Thoracic aorta (tissue), 2 donors: Measurements from ENCODE around the gene EXOC6B. TPM values are rescaled to one million over a fixed set of nuclear protein-coding genes. Genes with fewer than 3 reads are reported as not detected.

Source experiments
- ATAC-seq: fragments of 150-250 bp; one replicate; pipeline ENCODE4 v1.8.0; 2017; ENCODE audit warnings: low read depth; ENCODE audit not compliant: insufficient number of reproducible peaks, low FRiP score
- DNase-seq: peaks from one replicate; pipeline ENCODE4 v3.0.0-alpha.2; 2020; ENCODE audit warnings: low spot score
- H3K27ac ChIP-seq, 2 donors: fragments of 200-600 bp; sonication (generic); 1 replicate in 1 of 2; 2 replicates in 1 of 2; pipeline ENCODE4 v1.5.1; 2016; ENCODE audit warnings: mild to moderate bottlenecking in 2 of 2, moderate library complexity in 2 of 2
- H3K27me3 ChIP-seq: fragments of 200-600 bp; sonication (generic); replicated peaks from 2 replicates; pipeline ENCODE4 v1.6.0; 2016; ENCODE audit warnings: mild to moderate bottlenecking; ENCODE audit not compliant: insufficient read depth
- H3K36me3 ChIP-seq: fragments of 200-600 bp; sonication (generic); one replicate; pipeline ENCODE4 v1.5.1; 2016
- H3K4me1 ChIP-seq, 2 donors: fragments of 200-600 bp; sonication (generic); 1 replicate in 1 of 2; 2 replicates in 1 of 2; pipeline versions ENCODE4 v1.5.1 to v1.6.0; 2016; ENCODE audit warnings: low read depth in 2 of 2, mild to moderate bottlenecking in 1 of 2; ENCODE audit not compliant: control insufficient read depth in 1 of 2
- H3K4me3 ChIP-seq: fragments of 200-600 bp; sonication (generic); 2 replicates; pipeline ENCODE4 v1.5.1; 2016; ENCODE audit warnings: mild to moderate bottlenecking
- H3K9me3 ChIP-seq: fragments of 200-600 bp; sonication (generic); 2 replicates; pipeline ENCODE4 v1.5.1; 2016
- total RNA-seq, 2 donors: library from RNA; depleted of rRNA; stranded (reverse); fragments of >200 nt; gene quantifications; one replicate each; pipeline versions ENCODE4 v1.1.0 to v1.2.3, GENCODE V29; 2016
- TF ChIP-seq, protein P1 (sequence below): fragments of 200-600 bp; sonication (generic); IDR thresholded peaks from one replicate; pipeline ENCODE4 v1.5.1; 2019; ENCODE audit warnings: antibody characterized with exemption

EXOC6B gene
- total RNA-seq, 2 donors from 2014 or later: 29.6 to 44.5 TPM

DNA sequence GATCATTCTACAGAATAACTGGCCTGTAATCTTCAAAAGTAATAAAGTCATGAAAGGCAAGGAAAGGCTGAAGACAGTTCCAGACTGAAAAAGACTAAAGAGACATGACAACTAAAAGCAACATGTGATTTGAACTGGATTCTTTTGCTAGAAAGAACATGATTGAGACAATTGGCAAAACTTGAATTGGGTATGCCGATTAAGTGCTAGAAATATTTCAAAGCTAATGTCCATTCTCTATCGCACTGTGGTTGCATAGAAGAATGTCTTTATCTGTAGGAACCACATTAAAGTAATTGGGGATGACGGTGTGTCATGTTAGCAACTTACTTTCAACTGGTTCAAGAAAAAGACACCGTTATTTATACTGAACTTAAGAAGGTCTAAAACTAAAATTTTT is 98.5 kb downstream of the EXOC6B start:
- TF ChIP-seq, protein P1, sequence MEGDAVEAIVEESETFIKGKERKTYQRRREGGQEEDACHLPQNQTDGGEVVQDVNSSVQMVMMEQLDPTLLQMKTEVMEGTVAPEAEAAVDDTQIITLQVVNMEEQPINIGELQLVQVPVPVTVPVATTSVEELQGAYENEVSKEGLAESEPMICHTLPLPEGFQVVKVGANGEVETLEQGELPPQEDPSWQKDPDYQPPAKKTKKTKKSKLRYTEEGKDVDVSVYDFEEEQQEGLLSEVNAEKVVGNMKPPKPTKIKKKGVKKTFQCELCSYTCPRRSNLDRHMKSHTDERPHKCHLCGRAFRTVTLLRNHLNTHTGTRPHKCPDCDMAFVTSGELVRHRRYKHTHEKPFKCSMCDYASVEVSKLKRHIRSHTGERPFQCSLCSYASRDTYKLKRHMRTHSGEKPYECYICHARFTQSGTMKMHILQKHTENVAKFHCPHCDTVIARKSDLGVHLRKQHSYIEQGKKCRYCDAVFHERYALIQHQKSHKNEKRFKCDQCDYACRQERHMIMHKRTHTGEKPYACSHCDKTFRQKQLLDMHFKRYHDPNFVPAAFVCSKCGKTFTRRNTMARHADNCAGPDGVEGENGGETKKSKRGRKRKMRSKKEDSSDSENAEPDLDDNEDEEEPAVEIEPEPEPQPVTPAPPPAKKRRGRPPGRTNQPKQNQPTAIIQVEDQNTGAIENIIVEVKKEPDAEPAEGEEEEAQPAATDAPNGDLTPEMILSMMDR: no peak

DNA sequence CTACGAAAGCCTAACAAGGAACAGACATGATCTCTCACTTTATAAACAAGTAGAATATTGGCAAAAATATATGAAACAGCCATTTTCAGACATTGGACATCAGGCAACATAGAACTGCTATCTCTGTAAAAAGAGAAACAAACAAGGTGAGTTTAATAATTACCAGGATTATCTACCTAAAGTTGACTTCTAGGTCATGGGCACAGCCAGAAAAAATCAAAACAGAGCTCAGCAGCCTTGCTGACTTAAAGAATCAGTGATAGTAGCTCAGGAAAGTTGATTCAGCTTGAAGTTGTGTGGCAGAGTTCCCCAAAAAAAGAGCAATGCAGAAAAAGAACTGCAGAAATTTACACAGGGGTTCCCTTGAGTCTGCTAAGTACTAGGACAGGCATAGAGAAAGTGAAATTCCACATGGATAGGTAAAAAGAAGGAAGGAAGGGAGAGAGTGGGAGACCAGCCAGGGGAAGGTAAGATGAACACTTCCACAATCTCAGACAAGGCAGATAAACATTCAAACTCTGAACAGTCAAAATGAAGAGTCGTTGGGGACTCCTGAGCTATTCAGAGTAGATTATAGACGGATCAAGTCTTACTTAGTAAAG is 102.0 kb downstream of the EXOC6B start:
- no peaks in the 10 kb centered on the region for H3K27me3 ChIP-seq
- no peaks in the 10 kb centered on the region for H3K4me1 ChIP-seq
- ATAC-seq (no peak), DNase-seq (no peak)
- H3K27ac ChIP-seq: no peak overlapping the region
- no peaks in the 10 kb centered on the region for H3K9me3 ChIP-seq
- TF ChIP-seq, protein P1: no peak
- H3K4me3 ChIP-seq: no peak overlapping the region
- H3K36me3 ChIP-seq: no peaks in the 10 kb centered on the region

More for the DNA sequence above, 98.5 kb downstream of the EXOC6B start:
- Histone ChIP-seq H3K27me3 (no peaks in the 10 kb centered on the region), H3K27ac (no peak overlapping the region), H3K9me3 (no peaks in the 10 kb centered on the region), H3K4me3 (no peak overlapping the region), H3K4me1 (no peaks in the 10 kb centered on the region), H3K36me3 (no peaks in the 10 kb centered on the region)
- DNase-seq: no peak
- no peak for ATAC-seq

DNA sequence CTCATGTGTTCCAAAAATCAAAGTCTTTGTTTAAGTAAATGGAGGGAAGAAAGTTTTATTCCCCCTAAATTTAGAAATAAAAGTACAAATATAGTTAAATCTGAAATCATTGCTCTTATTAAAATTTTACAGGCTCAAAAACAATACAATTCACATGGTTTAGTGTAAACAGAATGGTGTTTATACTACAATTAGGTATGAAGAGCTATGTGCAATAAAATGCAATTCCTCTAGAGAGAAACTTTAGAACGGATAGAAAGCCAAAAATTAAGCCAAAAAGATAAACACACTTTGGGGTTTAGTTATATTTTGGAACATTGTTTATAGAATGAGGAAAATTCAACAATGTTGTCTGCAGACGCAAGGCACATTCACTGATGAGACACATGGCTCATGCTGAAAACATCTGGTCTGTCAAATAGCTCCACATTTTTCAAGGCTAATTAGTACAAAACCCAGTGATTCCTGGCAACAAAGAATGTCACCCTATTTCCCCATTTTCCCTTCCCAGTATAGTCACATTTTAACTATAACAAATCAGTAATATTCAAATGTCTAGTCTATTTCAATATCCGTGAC is 103.3 kb downstream of the EXOC6B start:
- Histone ChIP-seq H3K27me3 (no peaks in the 10 kb centered on the region), H3K9me3 (no peaks in the 10 kb centered on the region), H3K4me1 (no peaks in the 10 kb centered on the region), H3K36me3 (no peaks in the 10 kb centered on the region), H3K4me3 (no peak overlapping the region), H3K27ac (no peak overlapping the region)
- DNase-seq (no peak), ATAC-seq (no peak)
- TF ChIP-seq, protein P1: no peak

DNA sequence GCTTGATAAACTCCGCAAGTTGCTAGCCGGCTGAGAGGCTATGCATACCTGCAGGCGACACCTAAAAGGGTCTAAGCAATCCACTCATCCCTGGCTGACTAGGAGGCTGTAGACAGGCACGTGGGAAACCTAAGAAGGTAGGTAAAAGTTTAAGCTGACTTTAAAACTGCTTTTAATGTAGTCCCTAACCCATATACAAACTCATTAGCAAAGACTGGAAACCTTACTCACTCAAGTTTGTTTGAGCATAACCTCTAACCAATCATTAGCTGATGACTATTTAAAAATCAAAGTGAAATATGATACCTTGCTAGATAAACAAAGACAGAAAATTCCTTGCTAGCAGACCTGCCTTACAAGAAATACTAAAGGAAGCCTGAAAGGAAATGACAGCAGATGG is 106.4 kb downstream of the EXOC6B start:
- Histone ChIP-seq H3K4me3 (no peak overlapping the region), H3K27ac (no peak overlapping the region), H3K4me1 (no peaks in the 10 kb centered on the region), H3K36me3 (no peaks in the 10 kb centered on the region), H3K27me3 (no peaks in the 10 kb centered on the region), H3K9me3 (no peaks in the 10 kb centered on the region)
- TF ChIP-seq, protein P1: no peak
- ATAC-seq: no peak
- DNase-seq: no peak

DNA sequence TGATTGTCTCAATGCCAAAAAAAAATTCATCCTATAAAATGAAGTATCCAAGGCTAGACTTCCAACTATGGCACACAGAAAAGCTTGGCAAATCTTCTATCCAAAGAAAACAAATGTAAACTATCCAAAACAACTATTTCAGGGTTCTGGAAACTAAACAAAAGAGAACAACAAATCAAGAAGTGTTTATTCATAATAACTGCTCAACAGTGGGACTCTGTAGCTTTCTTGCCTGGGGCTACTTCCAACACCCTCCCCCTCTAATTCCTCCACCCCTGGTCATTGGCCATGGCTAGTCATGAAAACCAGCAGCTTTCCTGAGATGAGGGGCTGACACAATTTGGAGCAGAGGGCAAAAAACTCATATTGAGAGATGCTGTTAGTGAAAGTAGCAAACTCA is 107.0 kb downstream of the EXOC6B start:
- ATAC-seq (no peak), DNase-seq (no peak)
- Histone ChIP-seq H3K27ac (no peak overlapping the region), H3K4me3 (no peak overlapping the region), H3K4me1 (no peaks in the 10 kb centered on the region), H3K36me3 (no peaks in the 10 kb centered on the region), H3K27me3 (no peaks in the 10 kb centered on the region), H3K9me3 (no peaks in the 10 kb centered on the region)
- TF ChIP-seq, protein P1: no peak
